DND-41 (cell line): ENCODE data around the gene NBEA.

Source experiments
- ATAC-seq: fragments of 200-7000 bp; cut with Tn5 transposase; 3 replicates; pipeline ENCODE4 v1.9.1; 2021; ENCODE audit warnings: low read depth; ENCODE audit not compliant: insufficient read depth
- DNase-seq: peaks from one replicate; pipeline ENCODE4 v3.0.0-alpha.2; 2020
- H2AFZ ChIP-seq: 2 replicates; pipeline ENCODE4 v1.6.0; 2012; ENCODE audit warnings: low read depth, low read length
- H3K27ac ChIP-seq: 2 replicates; pipeline ENCODE4 v1.5.1; 2012; ENCODE audit warnings: low read length, inconsistent platforms
- H3K27me3 ChIP-seq: fragments of 200-600 bp; sonication (generic); 2 replicates; pipeline ENCODE4 v1.6.0; 2012; ENCODE audit warnings: low read length, mild to moderate bottlenecking, inconsistent platforms; ENCODE audit not compliant: insufficient read depth, poor library complexity
- H3K36me3 ChIP-seq: 2 replicates; pipeline ENCODE4 v1.5.1; 2012; ENCODE audit warnings: low read length, inconsistent platforms; ENCODE audit not compliant: insufficient read depth
- H3K4me1 ChIP-seq: 2 replicates; pipeline ENCODE4 v1.5.1; 2012; ENCODE audit warnings: mild to moderate bottlenecking, low read length; ENCODE audit not compliant: insufficient read depth
- H3K4me2 ChIP-seq: 2 replicates; pipeline ENCODE4 v1.6.0; 2012; ENCODE audit warnings: mild to moderate bottlenecking, moderate library complexity, low read length, inconsistent platforms; ENCODE audit not compliant: insufficient read depth
- H3K4me3 ChIP-seq, 2 experiments: fragments of 200-600 bp in 1 of 2; shearing (Covaris generic) in 1 of 2; 2 replicates each; pipeline ENCODE4 v1.5.1; 2012 to 2016; ENCODE audit warnings: inconsistent platforms in 2 of 2, low read length in 2 of 2, mild to moderate bottlenecking in 2 of 2, low read depth in 1 of 2, moderate library complexity in 1 of 2
- H3K79me2 ChIP-seq: 2 replicates; pipeline ENCODE4 v1.6.0; 2012; ENCODE audit warnings: low read length, inconsistent platforms; ENCODE audit not compliant: insufficient read depth
- H3K9ac ChIP-seq: 2 replicates; pipeline ENCODE4 v1.6.0; 2012; ENCODE audit warnings: low read depth, mild to moderate bottlenecking, inconsistent platforms, low read length, moderate library complexity
- H3K9me3 ChIP-seq: 2 replicates; pipeline ENCODE4 v1.5.1; 2012; ENCODE audit warnings: low read length, moderate library complexity, mild to moderate bottlenecking, inconsistent platforms; ENCODE audit not compliant: insufficient read depth, severe bottlenecking
- H4K20me1 ChIP-seq: 2 replicates; pipeline ENCODE4 v1.6.0; 2012; ENCODE audit warnings: low read length; ENCODE audit not compliant: insufficient read depth
- EZH2 ChIP-seq: IDR thresholded peaks from 3 replicates; pipeline ENCODE4 v1.6.1; 2012; ENCODE audit warnings: borderline replicate concordance, low read depth, mild to moderate bottlenecking, moderate library complexity, low read length, inconsistent platforms; ENCODE audit not compliant: severe bottlenecking
- TF ChIP-seq, protein P1 (sequence below): IDR thresholded peaks from 2 replicates; pipeline ENCODE4 v1.5.1; 2012; ENCODE audit warnings: borderline replicate concordance, low read length, moderate library complexity, mild to moderate bottlenecking; ENCODE audit not compliant: poor library complexity, severe bottlenecking; ENCODE audit errors: extremely low read depth

The NBEA gene

DNA sequence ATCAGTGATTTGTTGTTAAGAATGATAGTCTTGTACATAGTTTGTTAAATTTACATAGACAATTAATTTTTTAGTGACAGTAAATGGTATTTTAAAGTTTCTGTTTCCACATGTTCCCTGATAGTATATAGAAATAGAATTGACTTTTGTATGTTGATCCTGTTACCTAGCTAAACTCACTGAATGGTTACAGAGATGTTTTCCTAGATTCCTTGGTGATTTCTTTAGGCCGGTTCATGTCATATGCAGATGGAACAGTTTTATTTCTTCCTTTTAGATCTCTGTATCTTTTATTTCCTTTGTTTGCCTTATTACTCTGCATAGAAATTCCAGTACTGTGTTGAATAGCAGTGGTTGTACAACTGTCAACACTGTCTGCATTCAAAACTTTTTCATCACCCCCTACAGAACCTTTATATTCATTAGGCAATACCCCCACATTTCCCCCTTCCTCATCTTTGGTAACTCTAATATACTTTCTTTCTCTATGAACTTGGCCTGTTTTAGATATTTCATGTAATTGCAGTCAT lies 86.3 kb downstream of the NBEA start:
- no peaks in the 10 kb centered on the region for H3K79me2 ChIP-seq
- H3K4me3 ChIP-seq = no peak overlapping the region
- no peaks in the 10 kb centered on the region for H3K27me3 ChIP-seq
- no peak overlapping the region for H2AFZ ChIP-seq
- no peak overlapping the region for H3K9ac ChIP-seq
- no peak overlapping the region for H3K4me2 ChIP-seq
- H3K27ac ChIP-seq = no peak overlapping the region
- TF ChIP-seq, protein P1, sequence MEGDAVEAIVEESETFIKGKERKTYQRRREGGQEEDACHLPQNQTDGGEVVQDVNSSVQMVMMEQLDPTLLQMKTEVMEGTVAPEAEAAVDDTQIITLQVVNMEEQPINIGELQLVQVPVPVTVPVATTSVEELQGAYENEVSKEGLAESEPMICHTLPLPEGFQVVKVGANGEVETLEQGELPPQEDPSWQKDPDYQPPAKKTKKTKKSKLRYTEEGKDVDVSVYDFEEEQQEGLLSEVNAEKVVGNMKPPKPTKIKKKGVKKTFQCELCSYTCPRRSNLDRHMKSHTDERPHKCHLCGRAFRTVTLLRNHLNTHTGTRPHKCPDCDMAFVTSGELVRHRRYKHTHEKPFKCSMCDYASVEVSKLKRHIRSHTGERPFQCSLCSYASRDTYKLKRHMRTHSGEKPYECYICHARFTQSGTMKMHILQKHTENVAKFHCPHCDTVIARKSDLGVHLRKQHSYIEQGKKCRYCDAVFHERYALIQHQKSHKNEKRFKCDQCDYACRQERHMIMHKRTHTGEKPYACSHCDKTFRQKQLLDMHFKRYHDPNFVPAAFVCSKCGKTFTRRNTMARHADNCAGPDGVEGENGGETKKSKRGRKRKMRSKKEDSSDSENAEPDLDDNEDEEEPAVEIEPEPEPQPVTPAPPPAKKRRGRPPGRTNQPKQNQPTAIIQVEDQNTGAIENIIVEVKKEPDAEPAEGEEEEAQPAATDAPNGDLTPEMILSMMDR = no peak
- no peak for TF ChIP-seq EZH2
- H3K36me3 ChIP-seq = no peaks in the 10 kb centered on the region
- no peaks in the 10 kb centered on the region for H3K4me1 ChIP-seq
- no peak for ATAC-seq
- peaks cover 10% of the 10 kb centered on the region for H3K9me3 ChIP-seq
- H4K20me1 ChIP-seq = no peaks in the 10 kb centered on the region
- DNase-seq = no peak

DNA sequence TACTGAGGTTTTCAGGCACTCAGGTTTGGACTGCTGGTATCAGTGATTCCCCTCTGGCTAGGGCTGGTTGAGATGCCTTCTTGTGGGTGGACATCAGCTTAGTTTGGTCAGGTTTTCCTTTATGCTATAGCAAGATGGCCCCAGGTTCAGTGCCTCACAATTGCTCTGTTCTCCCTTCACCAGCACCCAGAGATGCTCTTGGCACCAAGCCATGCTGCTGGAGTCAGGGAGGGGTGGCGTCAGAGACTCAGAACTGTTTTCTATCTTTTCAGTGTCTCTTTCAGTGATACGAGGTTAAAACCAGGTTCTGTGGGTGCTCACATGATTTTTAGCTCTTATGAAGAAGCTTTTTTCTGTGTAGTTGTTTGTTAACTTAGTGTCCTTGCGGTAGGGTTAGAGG lies 96.9 kb downstream of the NBEA start:
- Histone ChIP-seq H3K36me3 (no peaks in the 10 kb centered on the region), H2AFZ (no peak overlapping the region), H3K27me3 (no peaks in the 10 kb centered on the region), H3K9me3 (no peaks in the 10 kb centered on the region), H3K79me2 (no peaks in the 10 kb centered on the region), H3K4me2 (no peak overlapping the region), H3K4me3 (no peak overlapping the region), H3K9ac (no peak overlapping the region), H3K27ac (no peak overlapping the region), H3K4me1 (no peaks in the 10 kb centered on the region), H4K20me1 (no peaks in the 10 kb centered on the region; the same call in 1 of the 2 replicates)
- DNase-seq = no peak
- ATAC-seq = no peak
- TF ChIP-seq, protein P1 = no peak
- no peak for TF ChIP-seq EZH2

- Histone ChIP-seq H3K36me3 (no peaks in the 10 kb centered on the region), H3K79me2 (no peaks in the 10 kb centered on the region), H3K9ac (no peak overlapping the region), H3K9me3 (no peaks in the 10 kb centered on the region), H2AFZ (no peak overlapping the region), H3K27me3 (no peaks in the 10 kb centered on the region), H3K4me3 (no peak overlapping the region), H4K20me1 (no peaks in the 10 kb centered on the region), H3K4me2 (no peak overlapping the region), H3K27ac (no peak overlapping the region), H3K4me1 (no peaks in the 10 kb centered on the region)
- DNase-seq (no peak), ATAC-seq (no peak)
- TF ChIP-seq, protein P1 = no peak
- no peak for TF ChIP-seq EZH2
These were observed 104.5 kb downstream of the NBEA start for GRCh38 chr13:35046587-35046986.

DNA sequence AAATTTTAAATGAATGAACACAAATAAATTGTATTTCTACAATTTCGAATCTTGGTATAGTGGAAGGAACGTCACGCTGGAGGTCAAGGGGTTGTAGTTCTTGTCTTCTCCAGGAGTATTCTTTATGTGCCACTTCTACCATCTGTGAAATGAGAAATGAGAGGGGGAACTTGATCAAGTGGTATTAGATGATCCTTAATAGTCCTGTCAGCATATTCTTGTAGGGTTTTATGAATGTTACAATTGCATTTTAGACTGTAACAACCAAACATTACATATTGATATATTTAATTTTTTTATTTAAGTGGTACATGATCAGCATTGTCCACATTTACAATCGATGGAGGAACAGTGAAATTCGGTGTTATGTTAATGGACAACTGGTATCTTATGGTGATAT lies 113.6 kb downstream of the NBEA start:
- Histone ChIP-seq H3K9me3 (no peaks in the 10 kb centered on the region), H3K27ac (no peak overlapping the region), H3K4me3 (no peak overlapping the region), H3K27me3 (no peaks in the 10 kb centered on the region), H3K4me1 (no peaks in the 10 kb centered on the region), H3K9ac (no peak overlapping the region), H2AFZ (no peak overlapping the region), H3K36me3 (no peaks in the 10 kb centered on the region), H4K20me1 (no peaks in the 10 kb centered on the region), H3K79me2 (no peaks in the 10 kb centered on the region), H3K4me2 (no peak overlapping the region)
- DNase-seq = no peak
- TF ChIP-seq, protein P1 = no peak
- no peak for TF ChIP-seq EZH2
- no peak for ATAC-seq
